K562 (cell line): Measurements from ENCODE around the gene PQBP1. TPM values are rescaled to one million over a fixed set of nuclear protein-coding genes. Genes with fewer than 3 reads are reported as not detected.

Source experiments
- BRD9 ChIP-seq: fragments of 450-650 bp; IDR thresholded peaks from 2 replicates; pipeline ENCODE4 v1.6.1; 2018; ENCODE audit warnings: low read depth; ENCODE audit not compliant: partially characterized antibody
- CBFA2T3 ChIP-seq: fragments of 450-650 bp; IDR thresholded peaks from 2 replicates; pipeline ENCODE4 v1.6.1; 2017
- FOXM1 ChIP-seq, 2 experiments: fragments of 450-650 bp in 1 of 2; sonication (generic) in 1 of 2; formaldehyde crosslinking in 1 of 2; IDR thresholded peaks; 2 replicates each; pipeline versions ENCODE4 v1.6.1 to v1.9.0; 2017 to 2022; ENCODE audit warnings: low read depth in 2 of 2, mild to moderate bottlenecking in 2 of 2, missing genetic modification reagents in 1 of 2, moderate library complexity in 1 of 2
- MTA3 ChIP-seq: fragments of 450-650 bp; formaldehyde crosslinking; IDR thresholded peaks from 2 replicates; pipeline ENCODE4 v1.6.1; 2017; ENCODE audit warnings: mild to moderate bottlenecking, borderline replicate concordance
- NCOA6 ChIP-seq: fragments of 450-650 bp; IDR thresholded peaks from 2 replicates; pipeline ENCODE4 v1.6.1; 2017; ENCODE audit warnings: mild to moderate bottlenecking
- NFE2L1 ChIP-seq: fragments of 450-650 bp; IDR thresholded peaks from 2 replicates; pipeline ENCODE4 v1.6.1; 2016; ENCODE audit warnings: missing genetic modification characterization, low read depth, mild to moderate bottlenecking, missing compliant biosample characterization, moderate library complexity, borderline replicate concordance
- POLR3A ChIP-seq: IDR thresholded peaks from 2 replicates; pipeline ENCODE4 v1.6.1; 2011; ENCODE audit warnings: borderline replicate concordance, mild to moderate bottlenecking, moderate library complexity; ENCODE audit not compliant: insufficient read length, insufficient read depth; ENCODE audit errors: extremely low read depth
- ZFPM2 ChIP-seq: fragments of 250-450 bp; sonication (Bioruptor Pico); IDR thresholded peaks from 2 replicates; pipeline ENCODE4 v1.5.1; 2022; ENCODE audit warnings: mild to moderate bottlenecking
- ZKSCAN3 ChIP-seq: fragments of 250-450 bp; sonication (Bioruptor Pico); IDR thresholded peaks from 2 replicates; pipeline ENCODE4 v1.4.0; 2020
- ZNF23 ChIP-seq: fragments of 250-450 bp; sonication (Bioruptor Pico); IDR thresholded peaks from 2 replicates; pipeline ENCODE4 v1.4.0; 2020; ENCODE audit warnings: mild to moderate bottlenecking
- ZNF717 ChIP-seq: fragments of 250-450 bp; sonication (Bioruptor Pico); IDR thresholded peaks from 2 replicates; pipeline ENCODE4 v1.5.0; 2021
- polyA plus RNA-seq, 8 experiments: library from polyadenylated mRNA; depleted of rRNA in 4 of 8; stranded (reverse) in 5 of 8; unstranded in 3 of 8; fragments of >200 nt; fragmentation: Nextera tagmentation in 2 of 8; fragmentation: Illumina TruSeq in 1 of 8; extraction: Ambion mirVana in 2 of 8; extraction: Trizol in 1 of 8; gene quantifications; 2 replicates each; pipeline versions ENCODE4 v1.2.1 to v1.2.3, GENCODE V29; 2011 to 2014; ENCODE audit warnings: inconsistent platforms in 1 of 8, missing spikeins in 1 of 8
- total RNA-seq, 7 experiments: library from RNA; depleted of rRNA in 6 of 7; stranded (reverse); fragments of >200 nt in 6 of 7; fragmentation: Illumina TruSeq in 2 of 7; extraction: Trizol in 2 of 7; gene quantifications; 2 replicates each; pipeline versions ENCODE4 v1.2.1 to v1.2.3, GENCODE V29; 2011 to 2021; ENCODE audit warnings: low replicate concordance in 1 of 7
- TF ChIP-seq, protein P1 (sequence below): fragments of 200-800 bp; sonication (Bioruptor generic); IDR thresholded peaks from 2 replicates; pipeline ENCODE4 v1.6.1; 2017; ENCODE audit warnings: missing genetic modification characterization, missing compliant biosample characterization
- TF ChIP-seq, protein P2 (sequence below): fragments of 200-800 bp; sonication (Bioruptor generic); IDR thresholded peaks from 2 replicates; pipeline ENCODE4 v1.6.1; 2016; ENCODE audit warnings: missing genetic modification characterization, missing compliant biosample characterization
- TF ChIP-seq, protein P3 (sequence below): fragments of 450-650 bp; IDR thresholded peaks from 2 replicates; pipeline ENCODE4 v1.6.1; 2018; ENCODE audit not compliant: partially characterized antibody
- TF ChIP-seq, protein P4 (sequence below): sonication (generic); IDR thresholded peaks from 2 replicates; pipeline ENCODE4 v1.6.1; 2016

PQBP1 gene
- total and polyA plus RNA-seq, 9 of the 15 experiments (the other 6 are each of a cell fraction or from before 2014, with no cell fraction given): 41.3 to 262 (median 112) TPM

DNA sequence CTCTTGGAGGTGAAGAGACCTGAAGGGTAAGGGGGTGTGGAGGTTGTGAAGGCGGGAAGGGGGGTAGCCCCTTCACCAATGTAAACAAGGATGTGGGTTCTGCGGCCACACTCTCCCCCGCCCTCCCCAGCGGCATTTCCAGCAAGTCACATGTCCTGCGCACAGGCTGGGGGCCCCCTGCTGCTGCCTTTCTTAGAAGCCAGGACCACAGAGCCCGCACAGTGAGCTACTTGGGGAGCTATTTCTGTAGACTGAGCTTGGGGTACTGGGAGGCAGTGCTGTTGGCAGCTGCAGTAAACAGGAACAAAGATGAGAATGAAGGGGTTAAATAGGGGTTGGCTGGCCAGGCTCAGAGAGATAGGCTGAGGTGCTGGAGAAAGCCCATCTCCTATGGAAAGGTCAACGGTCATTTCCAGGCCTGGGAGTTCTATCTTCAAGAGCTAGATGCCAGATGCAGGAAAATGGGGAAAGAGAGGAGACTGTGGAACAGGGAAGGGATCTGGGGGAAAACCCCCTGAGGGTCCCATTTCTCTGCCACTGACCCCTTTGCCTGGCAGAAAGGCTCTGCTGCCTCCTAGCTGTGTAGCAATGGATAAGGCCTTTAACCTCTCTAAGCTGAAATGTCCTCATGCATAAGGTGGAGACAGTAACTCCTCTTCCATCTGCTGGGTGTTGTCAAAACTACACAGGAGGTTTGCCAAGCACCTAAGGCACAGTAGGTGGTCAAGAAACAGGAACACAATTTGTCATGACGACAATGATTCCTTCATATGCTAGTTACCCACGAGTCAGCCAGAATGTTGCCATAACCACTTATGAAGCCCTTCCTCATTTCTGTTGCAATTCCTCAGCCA lies 39.6 kb downstream of the PQBP1 start (continued):
- TF ChIP-seq FOXM1 (IDR thresholded peaks at IDR 0.05; ENCODE audit: low read depth) (no peak), FOXM1 (CRISPR knock-in tag; IDR thresholded peaks at IDR 0.05; ENCODE audit: low read depth) (no peak), NCOA6 (no peak), POLR3A (no peak), ZNF23 (CRISPR knock-in tag) (no peak), ZKSCAN3 (CRISPR knock-in tag) (no peak), MTA3 (peak; percentile 71; the same call in 1 of the 2 replicates), BRD9 (peak; percentile 73), ZNF717 (CRISPR knock-in tag) (no peak), ZFPM2 (CRISPR knock-in tag) (no peak), CBFA2T3 (peak; percentile 60; the same call in 1 of the 2 replicates), NFE2L1 (tag) (no peak)
- TF ChIP-seq, protein P1, sequence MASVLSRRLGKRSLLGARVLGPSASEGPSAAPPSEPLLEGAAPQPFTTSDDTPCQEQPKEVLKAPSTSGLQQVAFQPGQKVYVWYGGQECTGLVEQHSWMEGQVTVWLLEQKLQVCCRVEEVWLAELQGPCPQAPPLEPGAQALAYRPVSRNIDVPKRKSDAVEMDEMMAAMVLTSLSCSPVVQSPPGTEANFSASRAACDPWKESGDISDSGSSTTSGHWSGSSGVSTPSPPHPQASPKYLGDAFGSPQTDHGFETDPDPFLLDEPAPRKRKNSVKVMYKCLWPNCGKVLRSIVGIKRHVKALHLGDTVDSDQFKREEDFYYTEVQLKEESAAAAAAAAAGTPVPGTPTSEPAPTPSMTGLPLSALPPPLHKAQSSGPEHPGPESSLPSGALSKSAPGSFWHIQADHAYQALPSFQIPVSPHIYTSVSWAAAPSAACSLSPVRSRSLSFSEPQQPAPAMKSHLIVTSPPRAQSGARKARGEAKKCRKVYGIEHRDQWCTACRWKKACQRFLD (CRISPR knock-in tag): peak; percentile 75
- TF ChIP-seq, protein P2, sequence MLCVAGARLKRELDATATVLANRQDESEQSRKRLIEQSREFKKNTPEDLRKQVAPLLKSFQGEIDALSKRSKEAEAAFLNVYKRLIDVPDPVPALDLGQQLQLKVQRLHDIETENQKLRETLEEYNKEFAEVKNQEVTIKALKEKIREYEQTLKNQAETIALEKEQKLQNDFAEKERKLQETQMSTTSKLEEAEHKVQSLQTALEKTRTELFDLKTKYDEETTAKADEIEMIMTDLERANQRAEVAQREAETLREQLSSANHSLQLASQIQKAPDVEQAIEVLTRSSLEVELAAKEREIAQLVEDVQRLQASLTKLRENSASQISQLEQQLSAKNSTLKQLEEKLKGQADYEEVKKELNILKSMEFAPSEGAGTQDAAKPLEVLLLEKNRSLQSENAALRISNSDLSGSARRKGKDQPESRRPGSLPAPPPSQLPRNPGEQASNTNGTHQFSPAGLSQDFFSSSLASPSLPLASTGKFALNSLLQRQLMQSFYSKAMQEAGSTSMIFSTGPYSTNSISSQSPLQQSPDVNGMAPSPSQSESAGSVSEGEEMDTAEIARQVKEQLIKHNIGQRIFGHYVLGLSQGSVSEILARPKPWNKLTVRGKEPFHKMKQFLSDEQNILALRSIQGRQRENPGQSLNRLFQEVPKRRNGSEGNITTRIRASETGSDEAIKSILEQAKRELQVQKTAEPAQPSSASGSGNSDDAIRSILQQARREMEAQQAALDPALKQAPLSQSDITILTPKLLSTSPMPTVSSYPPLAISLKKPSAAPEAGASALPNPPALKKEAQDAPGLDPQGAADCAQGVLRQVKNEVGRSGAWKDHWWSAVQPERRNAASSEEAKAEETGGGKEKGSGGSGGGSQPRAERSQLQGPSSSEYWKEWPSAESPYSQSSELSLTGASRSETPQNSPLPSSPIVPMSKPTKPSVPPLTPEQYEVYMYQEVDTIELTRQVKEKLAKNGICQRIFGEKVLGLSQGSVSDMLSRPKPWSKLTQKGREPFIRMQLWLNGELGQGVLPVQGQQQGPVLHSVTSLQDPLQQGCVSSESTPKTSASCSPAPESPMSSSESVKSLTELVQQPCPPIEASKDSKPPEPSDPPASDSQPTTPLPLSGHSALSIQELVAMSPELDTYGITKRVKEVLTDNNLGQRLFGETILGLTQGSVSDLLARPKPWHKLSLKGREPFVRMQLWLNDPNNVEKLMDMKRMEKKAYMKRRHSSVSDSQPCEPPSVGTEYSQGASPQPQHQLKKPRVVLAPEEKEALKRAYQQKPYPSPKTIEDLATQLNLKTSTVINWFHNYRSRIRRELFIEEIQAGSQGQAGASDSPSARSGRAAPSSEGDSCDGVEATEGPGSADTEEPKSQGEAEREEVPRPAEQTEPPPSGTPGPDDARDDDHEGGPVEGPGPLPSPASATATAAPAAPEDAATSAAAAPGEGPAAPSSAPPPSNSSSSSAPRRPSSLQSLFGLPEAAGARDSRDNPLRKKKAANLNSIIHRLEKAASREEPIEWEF (CRISPR knock-in tag): no peak
- TF ChIP-seq, protein P3, sequence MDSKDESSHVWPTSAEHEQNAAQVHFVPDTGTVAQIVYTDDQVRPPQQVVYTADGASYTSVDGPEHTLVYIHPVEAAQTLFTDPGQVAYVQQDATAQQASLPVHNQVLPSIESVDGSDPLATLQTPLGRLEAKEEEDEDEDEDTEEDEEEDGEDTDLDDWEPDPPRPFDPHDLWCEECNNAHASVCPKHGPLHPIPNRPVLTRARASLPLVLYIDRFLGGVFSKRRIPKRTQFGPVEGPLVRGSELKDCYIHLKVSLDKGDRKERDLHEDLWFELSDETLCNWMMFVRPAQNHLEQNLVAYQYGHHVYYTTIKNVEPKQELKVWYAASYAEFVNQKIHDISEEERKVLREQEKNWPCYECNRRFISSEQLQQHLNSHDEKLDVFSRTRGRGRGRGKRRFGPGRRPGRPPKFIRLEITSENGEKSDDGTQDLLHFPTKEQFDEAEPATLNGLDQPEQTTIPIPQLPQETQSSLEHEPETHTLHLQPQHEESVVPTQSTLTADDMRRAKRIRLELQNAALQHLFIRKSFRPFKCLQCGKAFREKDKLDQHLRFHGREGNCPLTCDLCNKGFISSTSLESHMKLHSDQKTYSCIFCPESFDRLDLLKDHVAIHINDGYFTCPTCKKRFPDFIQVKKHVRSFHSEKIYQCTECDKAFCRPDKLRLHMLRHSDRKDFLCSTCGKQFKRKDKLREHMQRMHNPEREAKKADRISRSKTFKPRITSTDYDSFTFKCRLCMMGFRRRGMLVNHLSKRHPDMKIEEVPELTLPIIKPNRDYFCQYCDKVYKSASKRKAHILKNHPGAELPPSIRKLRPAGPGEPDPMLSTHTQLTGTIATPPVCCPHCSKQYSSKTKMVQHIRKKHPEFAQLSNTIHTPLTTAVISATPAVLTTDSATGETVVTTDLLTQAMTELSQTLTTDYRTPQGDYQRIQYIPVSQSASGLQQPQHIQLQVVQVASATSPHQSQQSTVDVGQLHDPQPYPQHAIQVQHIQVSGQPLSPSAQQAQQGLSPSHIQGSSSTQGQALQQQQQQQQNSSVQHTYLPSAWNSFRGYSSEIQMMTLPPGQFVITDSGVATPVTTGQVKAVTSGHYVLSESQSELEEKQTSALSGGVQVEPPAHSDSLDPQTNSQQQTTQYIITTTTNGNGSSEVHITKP: peak; percentile 17
- TF ChIP-seq, protein P4, sequence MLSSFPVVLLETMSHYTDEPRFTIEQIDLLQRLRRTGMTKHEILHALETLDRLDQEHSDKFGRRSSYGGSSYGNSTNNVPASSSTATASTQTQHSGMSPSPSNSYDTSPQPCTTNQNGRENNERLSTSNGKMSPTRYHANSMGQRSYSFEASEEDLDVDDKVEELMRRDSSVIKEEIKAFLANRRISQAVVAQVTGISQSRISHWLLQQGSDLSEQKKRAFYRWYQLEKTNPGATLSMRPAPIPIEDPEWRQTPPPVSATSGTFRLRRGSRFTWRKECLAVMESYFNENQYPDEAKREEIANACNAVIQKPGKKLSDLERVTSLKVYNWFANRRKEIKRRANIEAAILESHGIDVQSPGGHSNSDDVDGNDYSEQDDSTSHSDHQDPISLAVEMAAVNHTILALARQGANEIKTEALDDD: peak; percentile 33; the same call in 1 of the 2 replicates
